Middle frontal gyrus (tissue), 1 donor: Measurements from ENCODE around the gene TTLL5.
A peak's percentile ranks its signal among the peaks of the same experiment; 100 is the strongest.

Experiments used
- DNase-seq: peaks from one replicate; pipeline ENCODE4 v3.0.0-alpha.2; 2015; ENCODE audit warnings: low spot score; ENCODE audit errors: extremely low spot score

TTLL5 gene

DNA sequence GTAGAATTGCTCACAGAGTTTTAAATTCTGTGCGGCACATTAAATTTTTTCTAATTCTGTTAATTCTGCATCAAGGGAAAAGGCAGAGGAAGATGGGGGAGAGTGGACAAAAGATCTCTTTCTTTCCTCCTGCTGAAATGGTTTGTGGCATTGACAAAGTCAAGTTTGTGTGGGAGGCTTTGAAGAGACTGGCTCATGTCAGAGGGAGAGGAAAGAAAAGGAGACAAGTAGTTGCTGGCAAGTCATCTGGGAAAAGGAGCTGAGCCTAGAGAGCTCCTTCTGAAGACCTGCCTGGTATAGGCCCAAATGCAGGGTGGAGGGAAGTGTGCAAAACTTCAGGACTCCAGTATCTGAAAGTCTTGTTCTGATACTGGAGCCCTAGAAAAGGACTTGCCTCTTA is 36.3 kb downstream of the TTLL5 start:
- no peak for DNase-seq

- DNase-seq = no peak
Measured at GRCh38 chr14:75697918-75698317, 36.9 kb downstream of the TTLL5 start.

- DNase-seq = no peak
Measured at GRCh38 chr14:75699331-75699730, 38.3 kb downstream of the TTLL5 start.

DNA sequence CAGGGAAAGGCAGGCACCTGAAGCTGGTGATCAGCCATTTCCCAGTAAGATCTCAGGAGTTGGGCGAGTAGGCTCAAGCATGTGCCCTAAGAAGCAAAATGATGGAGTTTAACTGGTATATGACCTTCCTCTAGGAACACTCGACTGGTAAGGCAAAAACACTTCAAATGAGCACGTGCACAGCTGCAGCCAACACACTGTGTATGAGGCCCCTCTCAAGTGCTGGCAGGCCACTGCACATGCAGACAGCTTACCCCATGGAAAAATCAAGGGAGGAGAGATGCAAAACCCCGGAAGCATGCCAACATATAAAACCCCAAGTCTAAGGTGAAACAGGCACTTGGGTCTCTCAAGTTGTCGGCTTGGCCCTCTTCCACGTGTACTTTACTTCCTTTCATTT is 39.2 kb downstream of the TTLL5 start:
- no peak for DNase-seq

- no peak for DNase-seq
Measured at GRCh38 chr14:75702122-75702521, 41.1 kb downstream of the TTLL5 start.

GRCh38 chr14:75702616-75703261 is 41.7 kb downstream of the TTLL5 start:
- no peak for DNase-seq

DNA sequence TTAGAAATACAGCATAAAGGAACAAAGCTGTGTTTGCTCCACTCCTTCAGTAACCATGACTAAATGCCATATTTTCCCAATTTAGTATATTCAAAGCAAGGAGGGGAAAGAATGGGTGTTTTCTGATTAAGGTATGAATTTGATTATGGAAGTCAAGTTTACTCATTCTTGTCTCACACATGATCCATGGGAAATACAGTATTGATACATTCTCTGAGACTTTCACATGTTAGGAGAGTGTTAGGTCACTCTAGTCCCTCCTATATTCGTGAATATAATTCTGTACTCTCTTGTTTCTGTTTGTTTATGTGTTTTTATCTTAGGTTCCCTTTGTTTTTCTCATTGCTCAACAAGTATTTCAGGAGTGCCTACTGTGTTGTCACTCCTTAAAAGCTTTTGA is 42.4 kb downstream of the TTLL5 start:
- no peak for DNase-seq

DNA sequence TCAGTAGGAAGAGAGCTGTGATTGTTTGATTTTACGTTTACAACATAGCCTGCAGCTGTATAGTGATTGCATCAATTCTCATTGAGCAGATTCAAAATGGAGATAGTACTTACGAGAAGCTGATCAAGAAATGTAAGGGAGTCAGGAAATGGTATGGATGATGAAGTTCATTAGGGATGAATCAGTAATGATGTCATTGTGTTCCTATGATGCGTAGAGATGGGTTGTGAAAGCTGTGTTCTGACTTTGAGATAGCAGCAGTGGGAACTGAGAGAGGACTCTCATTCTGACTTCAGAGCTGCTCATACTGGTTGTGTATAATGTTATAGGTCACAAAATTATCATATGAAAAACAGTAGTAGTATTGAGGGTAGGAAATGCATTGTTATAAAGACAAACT is 44.0 kb downstream of the TTLL5 start:
- DNase-seq = no peak

GRCh38 chr14:75709207-75709812 is 48.3 kb downstream of the TTLL5 start:
- DNase-seq = peak; percentile 68

DNA sequence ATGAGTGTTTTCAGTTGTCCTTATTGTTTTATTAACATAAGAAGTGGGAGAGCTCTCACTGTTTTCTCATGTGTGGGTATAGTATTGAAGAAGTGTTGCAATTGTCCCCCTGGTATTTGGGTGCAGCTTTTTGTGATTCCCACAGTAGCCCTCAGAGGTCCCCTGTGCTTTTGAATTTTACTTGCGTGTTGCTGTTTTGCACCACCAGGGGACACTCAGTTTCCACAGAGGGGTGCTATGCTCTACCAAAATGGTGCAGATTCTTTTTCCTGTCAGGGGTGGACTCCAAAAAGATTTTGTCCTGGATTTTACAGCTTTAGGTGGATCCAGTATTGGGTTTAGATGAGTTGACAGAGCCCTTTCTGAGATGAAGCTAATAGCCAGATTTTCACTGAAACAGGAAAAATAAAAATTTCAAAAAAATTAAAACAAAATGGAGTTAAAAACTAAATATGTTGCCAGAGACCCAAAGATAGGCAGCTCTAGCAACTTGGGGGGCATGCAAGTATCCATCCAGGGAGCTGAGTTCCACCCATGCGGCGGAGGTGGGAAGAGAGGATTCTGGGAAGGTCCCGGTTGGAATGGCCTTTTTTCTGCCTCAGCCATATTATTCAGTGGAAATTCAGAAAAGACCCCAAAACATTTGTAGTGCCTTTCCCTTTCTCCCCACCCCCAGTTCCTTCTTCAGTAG is 50.2 kb downstream of the TTLL5 start:
- DNase-seq = no peak

DNA sequence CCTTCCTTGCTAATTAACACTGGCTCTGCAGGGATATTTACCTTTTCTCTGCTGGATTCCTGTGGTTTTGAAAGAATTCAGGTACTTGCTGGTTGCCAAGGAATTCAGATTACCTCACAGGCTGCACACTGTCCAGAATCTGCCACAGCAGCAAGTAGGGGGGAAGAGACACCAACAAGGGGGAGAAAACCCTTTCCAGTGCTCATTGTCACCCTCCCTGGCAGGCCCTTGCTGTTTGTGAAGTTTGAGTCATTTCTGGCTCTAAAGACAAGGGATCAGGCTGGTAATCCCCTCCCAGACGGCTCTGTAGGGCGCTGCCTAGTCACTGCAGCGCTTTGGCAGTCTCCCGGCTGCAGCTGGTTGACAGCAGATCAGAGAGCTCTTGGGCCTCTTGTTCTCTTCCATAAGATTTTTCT is 50.8 kb downstream of the TTLL5 start:
- DNase-seq = peak; percentile 69

- DNase-seq = no peak
Measured at GRCh38 chr14:75714991-75715390, 53.9 kb downstream of the TTLL5 start.

DNA sequence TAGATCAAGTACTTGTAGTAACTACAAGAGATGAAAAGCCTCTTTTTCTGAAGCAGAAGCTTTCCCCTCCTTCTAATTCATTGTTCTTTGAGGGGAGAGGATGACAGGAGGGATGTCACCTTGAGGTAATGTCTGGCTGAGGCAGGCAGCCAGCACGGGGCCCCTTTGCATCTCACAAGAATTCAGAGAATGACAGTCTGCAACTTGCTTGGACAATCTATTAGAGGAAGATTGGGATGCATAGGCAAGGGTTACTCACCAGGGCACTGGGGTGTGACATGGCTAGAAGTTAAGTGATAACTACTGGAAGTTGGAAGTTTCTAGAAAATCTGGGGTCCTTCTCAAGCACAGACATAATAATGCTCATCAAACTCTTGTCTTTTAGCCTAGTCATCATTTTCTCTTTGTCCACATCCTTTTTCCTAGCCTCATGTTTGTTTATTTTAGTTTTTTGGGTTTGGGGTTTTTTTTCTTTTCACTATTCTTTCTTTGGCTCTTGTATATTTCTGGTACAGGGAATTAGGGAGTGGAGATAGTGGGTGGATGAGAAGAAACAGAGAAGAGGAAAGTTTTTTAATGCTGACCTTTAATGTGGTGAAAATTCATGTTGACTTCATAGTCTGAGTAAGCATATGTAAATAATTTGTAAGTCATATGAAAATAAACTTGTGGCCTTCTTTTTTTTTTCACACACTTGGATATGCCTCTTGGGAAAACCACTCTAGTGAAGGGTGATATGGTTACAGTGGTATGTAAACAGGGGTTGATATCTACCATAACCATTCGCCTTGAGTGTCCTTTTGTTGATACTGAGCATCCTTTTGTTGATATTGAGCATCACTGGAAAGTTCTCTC is 55.1 kb downstream of the TTLL5 start:
- no peak for DNase-seq

GRCh38 chr14:75717729-75718128 is 56.7 kb downstream of the TTLL5 start:
- no peak for DNase-seq

DNA sequence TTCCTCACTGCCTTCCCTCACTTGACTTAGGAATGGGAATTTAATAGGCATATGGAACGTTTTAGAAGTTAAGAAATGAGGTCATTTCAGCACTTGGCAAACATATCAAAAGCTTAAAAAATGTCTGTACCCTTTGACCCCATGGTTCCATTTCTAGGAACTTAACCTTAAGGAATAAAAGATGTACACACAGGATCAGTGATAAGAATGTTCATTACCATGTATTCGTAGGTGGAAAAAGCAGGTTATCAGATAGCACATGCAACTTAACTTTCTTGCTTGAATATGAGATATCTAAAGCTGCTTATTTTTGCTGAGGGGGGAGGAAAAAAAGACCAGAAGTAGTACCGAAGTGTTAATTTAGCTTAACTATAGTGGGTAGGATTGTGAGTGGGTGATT is 57.2 kb downstream of the TTLL5 start:
- DNase-seq = no peak

- DNase-seq = no peak
Measured at GRCh38 chr14:75720116-75720515, 59.1 kb downstream of the TTLL5 start.

DNA sequence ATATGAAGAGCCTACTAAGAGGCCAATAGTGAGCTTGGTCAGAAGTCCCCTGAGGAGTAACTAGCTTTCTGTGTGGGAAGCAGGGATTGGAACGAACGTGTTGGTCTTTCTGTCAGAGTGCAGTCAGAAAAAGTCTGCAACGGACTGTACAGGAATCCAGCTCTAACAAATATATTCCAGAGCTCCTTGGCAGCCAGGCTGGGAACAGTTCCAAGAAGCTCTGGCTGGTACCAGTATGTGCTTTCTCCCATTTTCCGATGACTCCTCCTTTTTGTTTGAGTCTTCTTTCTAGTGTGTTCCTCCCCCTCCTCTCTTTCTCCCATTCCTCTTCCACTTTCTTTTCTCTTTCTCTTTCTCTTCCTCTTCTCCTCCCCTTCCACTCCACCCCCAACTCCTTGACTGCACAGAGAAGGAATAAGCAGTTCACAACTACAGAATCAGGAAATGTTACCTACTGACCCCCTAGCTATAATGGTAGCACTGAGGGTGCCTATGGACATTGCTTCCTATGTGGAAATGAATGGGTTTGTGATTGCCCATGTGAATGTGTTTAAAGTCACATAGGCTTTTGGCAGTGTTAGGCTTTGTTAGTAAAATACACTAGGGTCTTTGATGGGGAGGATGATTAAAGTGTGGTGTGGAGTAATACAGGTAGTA is 59.9 kb downstream of the TTLL5 start:
- peak; percentile 73 for DNase-seq

DNA sequence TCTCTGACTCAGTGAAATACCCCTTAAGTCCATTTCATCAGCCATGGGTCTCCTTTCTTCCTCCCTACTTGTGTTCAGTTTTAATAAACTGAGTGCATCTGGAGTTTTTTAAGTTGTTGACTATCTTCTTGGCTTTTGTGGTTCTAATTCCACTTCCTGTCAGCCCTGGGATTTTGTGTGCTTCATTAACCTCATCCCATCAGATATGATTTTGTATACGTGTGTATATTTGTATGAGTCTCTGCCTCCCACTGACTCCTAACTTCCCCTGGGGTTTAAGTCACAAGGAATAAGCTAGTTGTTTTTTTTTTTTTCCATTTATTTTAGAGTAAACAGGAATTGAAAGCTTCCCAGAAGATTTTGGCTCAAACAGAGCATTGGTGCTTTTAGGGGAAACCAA is 62.7 kb downstream of the TTLL5 start:
- DNase-seq = no peak

- no peak for DNase-seq
Measured at GRCh38 chr14:75724414-75725204, 63.6 kb downstream of the TTLL5 start.

- no peak for DNase-seq
Measured at GRCh38 chr14:75725481-75725880, 64.4 kb downstream of the TTLL5 start.

GRCh38 chr14:75726321-75726720 is 65.3 kb downstream of the TTLL5 start:
- no peak for DNase-seq
